Dermis blood vessel endothelial cell (primary cell): ENCODE measurements around the gene KIAA1549. TPM values are rescaled to one million over a fixed set of nuclear protein-coding genes. Genes with fewer than 3 reads are reported as not detected.
"Not testable (repeated sequence)": the region's sequence is repeated elsewhere in the genome, so short reads cannot be mapped to it uniquely, and the experiment has no call there.

ENCODE experiments used
- DNase-seq: peaks from one replicate; pipeline ENCODE4 v3.0.0; 2010
- total RNA-seq: library from RNA; depleted of rRNA; stranded (reverse); fragments of >200 nt; gene quantifications from 2 replicates; pipeline ENCODE4 v1.2.3, GENCODE V29; 2014

KIAA1549 gene
- total RNA-seq, 1 donor from 2014 or later = 2.6 TPM

GRCh38 chr7:138802706-138803105 is 178.5 kb downstream of the KIAA1549 start:
- DNase-seq = no peak

DNA sequence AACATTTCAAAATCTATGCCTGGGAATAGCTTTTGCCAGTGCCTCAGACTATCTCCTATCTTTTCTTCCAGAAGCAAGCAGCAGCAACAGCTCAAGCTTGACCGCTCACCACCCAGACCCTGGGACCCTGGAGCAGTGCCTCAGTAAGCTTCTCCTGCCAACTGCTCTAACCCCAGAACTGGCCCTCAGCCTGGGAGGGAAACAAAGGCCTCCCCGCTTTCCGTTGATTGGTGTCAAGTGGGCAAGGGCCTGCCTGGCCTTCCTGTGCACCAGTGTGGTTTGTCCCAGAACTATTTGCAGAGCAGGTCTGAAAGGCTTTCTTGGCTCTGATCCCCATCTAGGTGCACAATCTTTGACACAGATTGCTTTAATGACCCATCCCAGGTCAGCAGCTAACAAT is 179.9 kb downstream of the KIAA1549 start:
- DNase-seq = no peak

DNA sequence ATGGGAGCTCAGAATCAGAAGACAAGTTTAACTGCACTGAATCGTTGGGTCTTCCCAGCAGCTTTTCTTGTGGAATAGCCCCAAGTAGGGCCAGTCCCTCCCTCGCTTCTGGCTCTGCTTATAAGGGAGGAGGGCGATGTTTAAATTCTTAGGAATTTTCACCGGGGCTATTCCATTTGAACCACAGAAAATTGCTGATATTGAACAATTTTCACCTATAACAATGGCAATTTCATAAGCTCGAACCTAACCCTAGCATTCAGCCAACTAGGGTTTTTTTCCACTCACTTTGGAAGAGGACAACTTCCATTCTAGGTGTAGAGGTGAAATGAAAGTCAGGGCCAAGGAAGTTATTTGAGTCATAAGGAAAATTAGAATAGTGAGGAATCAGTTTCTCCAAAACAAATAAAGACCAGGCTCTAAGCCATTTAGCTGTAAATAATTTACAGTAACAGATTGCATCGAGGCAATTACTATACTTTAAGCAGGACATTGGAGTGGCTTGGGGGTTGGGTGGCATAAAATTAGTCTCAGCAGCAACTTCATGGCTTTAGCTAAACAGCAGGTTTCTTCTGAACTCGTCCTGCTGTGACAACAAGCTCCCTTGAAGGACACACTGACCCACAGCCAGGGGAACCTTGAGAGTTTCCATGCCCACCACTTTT is 181.7 kb downstream of the KIAA1549 start:
- no peak for DNase-seq

DNA sequence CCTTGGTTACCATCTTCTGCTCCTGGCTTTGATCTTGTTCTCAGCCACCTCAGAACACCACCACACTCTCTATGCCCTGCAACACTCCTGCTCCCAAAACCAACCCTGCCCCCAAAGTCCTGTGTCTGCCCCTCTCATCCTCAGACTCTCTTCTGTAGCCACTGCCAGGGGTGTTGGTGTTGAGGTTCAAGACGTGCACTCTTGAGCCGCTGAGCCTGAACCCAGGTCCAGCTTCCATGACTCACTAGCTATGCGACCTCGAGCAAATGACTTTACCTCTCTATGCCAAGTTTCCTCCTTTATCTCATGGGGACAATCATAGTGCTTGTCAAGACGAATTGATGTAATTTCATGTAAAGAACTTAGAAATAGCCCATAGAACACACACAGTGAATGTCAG is 182.4 kb downstream of the KIAA1549 start:
- no peak for DNase-seq

DNA sequence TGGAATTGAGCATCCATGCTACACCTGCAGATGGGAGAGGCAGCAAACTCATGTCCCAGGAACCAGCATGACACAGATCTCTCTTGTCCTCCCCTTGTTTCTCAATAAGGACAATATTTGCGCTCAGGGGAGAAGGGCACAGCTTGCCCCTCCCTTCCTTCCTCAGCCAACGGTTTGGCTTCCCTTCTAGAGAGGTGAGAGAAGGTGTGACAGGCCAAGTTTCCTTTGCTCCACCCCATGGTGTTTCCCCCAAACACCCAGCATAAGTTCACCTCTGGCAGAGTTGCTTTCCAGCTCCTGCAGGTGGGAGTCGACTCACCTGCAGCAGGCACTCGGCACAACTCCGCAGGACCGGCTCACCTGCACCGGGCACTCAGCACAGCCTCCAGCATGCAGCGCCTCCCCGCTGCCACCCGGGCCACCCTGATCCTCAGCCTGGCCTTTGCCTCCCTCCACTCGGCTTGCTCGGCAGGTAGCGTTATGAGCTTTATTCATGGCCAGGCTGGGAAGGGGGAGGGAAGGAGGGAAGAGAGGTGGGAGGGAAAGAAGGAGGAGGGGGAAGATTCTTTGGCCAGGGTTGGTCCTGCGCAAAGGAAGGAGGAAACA is 183.4 kb downstream of the KIAA1549 start, which contains the start of the genes ATP6V0A4 and TMEM213:
TSS of gene ATP6V0A4 (minus strand) at position 482 of the 606 bp plus-strand sequence. CDS start 26,949 bp downstream, outside the sequence.
TSS of gene TMEM213 (plus strand) at position 280 of the 606 bp plus-strand sequence. CDS start at position 391, 111 bp downstream.
- no peak for DNase-seq

DNA sequence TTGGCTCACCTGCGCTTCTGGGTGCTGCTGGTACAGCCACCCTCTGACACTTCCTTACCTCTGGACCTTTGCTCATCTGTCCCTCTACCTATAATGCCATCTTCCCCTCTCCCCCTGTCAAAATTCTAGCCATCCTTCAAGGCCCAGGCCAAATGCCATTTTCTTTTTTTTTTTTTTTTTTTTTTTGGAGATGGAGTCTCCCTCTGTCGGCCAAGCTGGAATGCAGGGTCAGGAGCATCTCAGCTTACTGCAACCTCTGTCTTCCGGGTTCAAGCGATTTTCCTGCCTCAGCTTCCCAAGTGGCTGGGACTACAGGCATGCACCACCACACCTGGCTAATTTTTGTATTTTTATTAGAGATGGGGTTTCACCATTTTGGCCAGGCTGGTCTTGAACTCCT is 184.1 kb downstream of the KIAA1549 start:
- DNase-seq = not testable (repeated sequence)

DNA sequence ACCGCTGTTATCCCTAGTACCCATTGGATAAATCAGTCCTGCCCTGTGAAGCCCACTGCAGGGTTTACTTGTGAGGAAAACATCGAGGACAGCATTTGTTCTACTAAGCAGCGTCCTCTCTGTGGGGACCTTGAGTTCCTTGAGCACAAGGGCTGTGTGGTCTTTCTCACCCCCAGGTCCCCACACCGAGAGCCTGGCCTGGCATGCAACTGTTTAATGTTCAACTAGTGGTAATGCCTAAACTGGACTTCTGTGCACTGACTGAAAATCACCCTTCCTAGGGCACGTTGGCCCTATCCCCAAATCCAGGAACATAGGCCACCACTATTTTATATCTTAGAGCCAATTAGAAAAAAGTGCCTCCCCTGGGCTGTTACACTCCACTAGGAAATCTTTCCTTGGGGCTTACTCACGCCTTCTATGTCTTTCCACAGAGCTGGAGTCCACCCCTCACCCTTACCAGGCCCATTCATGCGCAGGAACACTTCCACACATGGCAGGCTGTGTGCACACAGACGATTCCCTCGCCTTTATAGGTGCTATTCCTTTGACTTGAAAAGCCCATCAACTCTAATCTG is 185.1 kb downstream of the KIAA1549 start:
- no peak for DNase-seq

DNA sequence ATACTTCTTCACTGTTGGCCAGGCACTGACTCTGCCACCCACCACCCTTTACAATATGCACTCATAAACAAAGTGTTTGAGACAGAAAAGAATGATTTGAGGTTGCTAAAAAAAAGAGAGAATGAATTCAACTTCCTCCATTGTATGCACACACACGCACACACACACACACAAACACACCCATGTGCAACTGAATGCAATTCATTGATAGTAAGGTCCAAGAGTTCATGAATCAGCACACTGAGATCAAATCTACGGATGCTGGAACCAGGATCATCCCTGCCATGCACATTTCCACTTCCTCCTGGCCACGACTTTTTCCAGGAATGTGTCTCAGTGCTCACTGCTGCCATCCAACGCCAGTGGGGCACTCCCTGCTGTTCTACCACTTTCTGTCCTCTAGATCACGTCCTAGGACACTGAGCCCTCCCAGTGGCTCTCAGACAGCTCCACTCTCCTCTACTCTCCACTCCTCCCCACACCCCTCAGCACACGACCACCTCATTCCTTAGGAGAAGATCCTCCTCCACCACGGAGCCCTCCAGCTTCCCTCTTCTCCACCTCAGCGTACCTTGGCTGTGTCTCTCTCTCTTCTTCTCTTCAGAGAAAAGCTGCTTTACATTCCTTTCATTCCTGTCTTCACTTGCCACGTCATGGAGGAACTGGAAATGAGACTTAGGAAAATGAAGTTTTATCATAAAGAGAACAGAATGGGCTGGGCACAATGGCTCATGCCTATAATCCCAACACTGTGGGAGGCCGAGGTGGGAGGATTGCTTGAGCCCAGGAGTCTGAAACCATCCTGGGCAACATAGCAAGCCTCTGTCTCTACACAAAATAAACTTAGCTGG is 195.4 kb downstream of the KIAA1549 start:
- DNase-seq = peak; percentile 3

DNA sequence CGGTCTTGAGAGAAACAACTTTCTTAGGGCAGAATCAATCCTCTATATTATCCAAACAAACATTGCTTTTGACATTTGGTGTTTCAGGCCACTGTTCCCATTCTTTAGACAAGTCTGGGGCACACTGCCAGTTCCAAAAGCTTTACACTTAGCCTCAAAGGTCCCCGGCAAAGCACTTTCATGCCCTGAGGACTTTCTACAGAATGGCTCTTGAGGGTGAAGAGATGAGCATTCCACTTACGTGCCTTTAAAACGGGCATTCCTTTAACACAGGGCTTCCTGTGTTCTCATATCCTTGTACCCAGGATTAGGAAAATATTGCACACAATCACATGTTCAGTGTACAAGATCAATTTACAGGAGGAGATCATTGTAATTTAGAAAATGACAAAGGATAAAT is 196.5 kb downstream of the KIAA1549 start:
- DNase-seq = peak; percentile 44

Other genes starting within 250 kb of the KIAA1549 start
- gene TMEM213, start 183.4 kb downstream of the KIAA1549 start, total RNA-seq = not detected in 2 replicates
- 0.05 TPM in 1 of 2 replicates, not detected in the other for gene ATP6V0A4, start 183.2 kb downstream of the KIAA1549 start, total RNA-seq
- gene ZC3HAV1L, start 54.7 kb upstream of the KIAA1549 start, total RNA-seq = 16.4 and 20.8 TPM in 2 replicates
- gene ZC3HAV1, start 128.3 kb upstream of the KIAA1549 start, total RNA-seq = 44.6 and 73.2 TPM in 2 replicates
- gene UBN2, start 249.8 kb upstream of the KIAA1549 start, total RNA-seq = 7.1 and 8.0 TPM in 2 replicates